Gastroesophageal sphincter (tissue), 3 donors: ENCODE measurements around the gene ZNF416.

Experiments
- CTCF ChIP-seq, 4 experiments: fragments of 200-600 bp in 2 of 4; fragments of 450-650 bp in 2 of 4; sonication (generic) in 1 of 4; IDR thresholded peaks; one replicate each; pipeline ENCODE4 v1.5.1; 2017 to 2019; ENCODE audit warnings: antibody characterized with exemption in 4 of 4, mild to moderate bottlenecking in 2 of 4, moderate library complexity in 2 of 4
- POLR2A ChIP-seq, 2 donors: fragments of 450-650 bp; IDR thresholded peaks; one replicate each; pipeline ENCODE4 v1.6.1; 2017; ENCODE audit warnings: antibody characterized with exemption in 2 of 2, mild to moderate bottlenecking in 2 of 2, moderate library complexity in 1 of 2
- POLR2AphosphoS5 ChIP-seq: sonication (generic); formaldehyde crosslinking; IDR thresholded peaks from one replicate; pipeline ENCODE4 v1.6.1; 2017; ENCODE audit warnings: antibody characterized with exemption

GRCh38 chr19:57611113-57611512 lies 32.4 kb upstream of the ZNF416 start:
- TF ChIP-seq CTCF (IDR thresholded peaks at IDR 0.05) (no peak), POLR2A (IDR thresholded peaks at IDR 0.05) (no peak), POLR2AphosphoS5 (no peak)
